Smooth muscle cell (in vitro differentiated cells): ENCODE data around the gene TMPRSS12. TPM values are rescaled to one million over a fixed set of nuclear protein-coding genes. Genes with fewer than 3 reads are reported as not detected.
"Not testable (repeated sequence)": the region's sequence is repeated elsewhere in the genome, so short reads cannot be mapped to it uniquely, and the experiment has no call there.

Source experiments
- DNase-seq: peaks from one replicate; lab custom pipeline; 2025; ENCODE audit not compliant: unreplicated experiment; lab: John Stamatoyannopoulos, UW
- H2AFZ ChIP-seq: fragments of 200-600 bp; sonication (generic); 2 replicates; pipeline ENCODE4 v1.6.0; 2016; ENCODE audit warnings: antibody characterized with exemption, low read depth, mild to moderate bottlenecking
- H3F3A ChIP-seq: fragments of 200-600 bp; sonication (generic); 2 replicates; pipeline ENCODE4 v1.6.0; 2017; ENCODE audit warnings: antibody characterized with exemption, low read depth
- H3K27ac ChIP-seq: fragments of 200-600 bp; sonication (generic); 2 replicates; pipeline ENCODE4 v1.5.1; 2016; ENCODE audit warnings: low read depth, mild to moderate bottlenecking
- H3K27me3 ChIP-seq: fragments of 200-600 bp; sonication (generic); 2 replicates; pipeline ENCODE4 v1.6.1; 2016; ENCODE audit warnings: low read depth, mild to moderate bottlenecking
- H3K36me3 ChIP-seq: fragments of 200-600 bp; sonication (generic); 2 replicates; pipeline ENCODE4 v1.5.1; 2016; ENCODE audit warnings: low read depth
- H3K4me1 ChIP-seq: fragments of 200-600 bp; sonication (generic); 2 replicates; pipeline ENCODE4 v1.5.1; 2016; ENCODE audit warnings: low read depth
- H3K4me2 ChIP-seq: fragments of 200-600 bp; sonication (generic); 2 replicates; pipeline ENCODE4 v1.6.0; 2016; ENCODE audit warnings: mild to moderate bottlenecking
- H3K4me3 ChIP-seq: fragments of 200-600 bp; sonication (generic); 2 replicates; pipeline ENCODE4 v1.5.1; 2016; ENCODE audit warnings: mild to moderate bottlenecking
- H3K79me2 ChIP-seq: fragments of 200-600 bp; sonication (generic); 2 replicates; pipeline ENCODE4 v1.6.0; 2016; ENCODE audit warnings: low read depth, mild to moderate bottlenecking
- H3K9ac ChIP-seq: fragments of 200-600 bp; sonication (generic); 2 replicates; pipeline ENCODE4 v1.6.0; 2016; ENCODE audit warnings: low read depth
- H3K9me3 ChIP-seq: fragments of 200-600 bp; sonication (generic); replicated peaks from 2 replicates; pipeline ENCODE4 v1.5.1; 2016; ENCODE audit warnings: low read depth
- H4K20me1 ChIP-seq: fragments of 200-600 bp; sonication (generic); 2 replicates; pipeline ENCODE4 v1.6.0; 2016; ENCODE audit warnings: low read depth
- CTCF ChIP-seq: fragments of 200-600 bp; sonication (generic); IDR thresholded peaks from 2 replicates; pipeline ENCODE4 v1.5.1; 2017; ENCODE audit warnings: borderline replicate concordance, mild to moderate bottlenecking, antibody characterized with exemption; ENCODE audit not compliant: insufficient read depth, poor library complexity, severe bottlenecking
- WGBS: methylation state at CpG from one replicate; pipeline ENCODE4 v1.1.7; 2016; ENCODE audit warnings: low lambda C conversion rate; 5-methylcytosine and 5-hydroxymethylcytosine counted together
- polyA plus RNA-seq: library from polyadenylated mRNA; unstranded; fragments of >200 nt; fragmentation: Nextera tagmentation; extraction: Ambion mirVana; gene quantifications from 2 replicates; pipeline ENCODE4 v1.2.1, GENCODE V29; 2016
- total RNA-seq: library from RNA; depleted of rRNA; stranded (reverse); fragments of >200 nt; gene quantifications from 2 replicates; pipeline ENCODE4 v1.2.3, GENCODE V29; 2014

The TMPRSS12 gene
- total and polyA plus RNA-seq, 2 experiments from 2014 or later, result not detected

- H3K27me3 ChIP-seq, result no peaks in the 10 kb centered on the region
- no peak overlapping the region for H3K27ac ChIP-seq
- no peaks in the 10 kb centered on the region for H3K4me1 ChIP-seq
- H3K36me3 ChIP-seq, result no peaks in the 10 kb centered on the region
- no peaks in the 10 kb centered on the region for H3K9me3 ChIP-seq
- H4K20me1 ChIP-seq, result no peaks in the 10 kb centered on the region
- no peaks in the 10 kb centered on the region for H3F3A ChIP-seq
- no peak overlapping the region for H3K4me2 ChIP-seq
- no peak for DNase-seq
- TF ChIP-seq CTCF, result no peak
- no peak overlapping the region for H3K9ac ChIP-seq
- H3K4me3 ChIP-seq, result no peak overlapping the region
- no peak overlapping the region for H2AFZ ChIP-seq
- H3K79me2 ChIP-seq, result no peaks in the 10 kb centered on the region
These were observed 2.4 kb downstream of the TMPRSS12 start for GRCh38 chr12:50845021-50845647.

- no peak overlapping the region for H3K27ac ChIP-seq
- no peak for DNase-seq
- no peak overlapping the region for H3K9ac ChIP-seq
- no peaks in the 10 kb centered on the region for H3F3A ChIP-seq
- no peaks in the 10 kb centered on the region for H3K79me2 ChIP-seq
- 51% methylated on average over 2 of the region's 2 CpGs for WGBS
- H4K20me1 ChIP-seq, result no peaks in the 10 kb centered on the region
- no peak for TF ChIP-seq CTCF
- H3K36me3 ChIP-seq, result no peaks in the 10 kb centered on the region
- no peak overlapping the region for H3K4me2 ChIP-seq
- no peaks in the 10 kb centered on the region for H3K27me3 ChIP-seq
- H2AFZ ChIP-seq, result no peak overlapping the region
- H3K9me3 ChIP-seq, result no peaks in the 10 kb centered on the region
- no peak overlapping the region for H3K4me3 ChIP-seq
- H3K4me1 ChIP-seq, result no peaks in the 10 kb centered on the region
These were observed 6.2 kb downstream of the TMPRSS12 start for GRCh38 chr12:50848963-50849362.

- WGBS, result 100% methylated on average over 1 of the region's 1 CpG
These were observed 12.5 kb downstream of the TMPRSS12 start for GRCh38 chr12:50855218-50855617.

GRCh38 chr12:50855679-50856078, 13.0 kb downstream of the TMPRSS12 start:
- H3K9me3 ChIP-seq, H3K4me1 ChIP-seq, DNase-seq, H3K4me2 ChIP-seq, H3K36me3 ChIP-seq, H3K27ac ChIP-seq, H3K27me3 ChIP-seq, H3K79me2 ChIP-seq, H4K20me1 ChIP-seq, H3K9ac ChIP-seq, H3F3A ChIP-seq, H3K4me3 ChIP-seq, H2AFZ ChIP-seq: not testable (repeated sequence)
- WGBS, result 88% methylated on average over 2 of the region's 2 CpGs

More at GRCh38 chr12:50855218-50855617, 12.5 kb downstream of the TMPRSS12 start:
- H2AFZ ChIP-seq, H3K27me3 ChIP-seq, DNase-seq, H3K4me1 ChIP-seq, H3K4me2 ChIP-seq, H3K79me2 ChIP-seq, H3F3A ChIP-seq, H3K9ac ChIP-seq, H3K36me3 ChIP-seq, H3K4me3 ChIP-seq, H4K20me1 ChIP-seq, H3K9me3 ChIP-seq, H3K27ac ChIP-seq: not testable (repeated sequence)
